ENCODE data around the gene DTWD2.
A peak's percentile ranks its signal among the peaks of the same experiment; 100 is the strongest.

GRCh38 chr5:118987988-118988865 lies at the start of gene DTWD2:
- TF ChIP-seq CTCF (IDR thresholded peaks at IDR 0.05; ENCODE audit: low read length) (peak; percentile 91), EZH2 (IDR thresholded peaks at IDR 0.05; ENCODE audit: borderline replicate concordance, low read length) (no peak)
